ENCODE data around the gene KLK5. TPM values are rescaled to one million over a fixed set of nuclear protein-coding genes. Genes with fewer than 3 reads are reported as not detected.

The KLK5 gene
- total RNA-seq, 1 donor from 2014 or later: not detected

- Histone ChIP-seq H3K36me3 (no peaks in the 10 kb centered on the region), H3K4me3 (no peak within 1 kb of the TSS), H3K79me2 (ENCODE audit: low read depth) (no peaks in the 10 kb centered on the region), H3K9ac (no peak within 1 kb of the TSS), H3K27me3 (peaks cover 94% of the 10 kb centered on the region), H3K4me2 (no peak within 1 kb of the TSS), H4K20me1 (ENCODE audit: low read depth) (no peaks in the 10 kb centered on the region), H3K27ac (no peak within 1 kb of the TSS), H2AFZ (replicated peaks) (no peak within 1 kb of the TSS), H3K9me3 (ENCODE audit: low read depth) (no peaks in the 10 kb centered on the region), H3F3A (ENCODE audit: low read depth) (no peaks in the 10 kb centered on the region), H3K4me1 (no peaks in the 10 kb centered on the region)
- H3K4me1 Mint-ChIP-seq: no peaks in the 10 kb centered on the region
- no peak for DNase-seq (ENCODE audit: low spot score)
- peak within 1 kb of the TSS; percentile 28 for H3K4me3 Mint-ChIP-seq
- no peak for TF ChIP-seq EZH2 (IDR thresholded peaks at IDR 0.05)
- no peak for TF ChIP-seq EZH2phosphoT487 (IDR thresholded peaks at IDR 0.05)
- TF ChIP-seq CTCF (IDR thresholded peaks at IDR 0.05): no peak
- no peaks in the 10 kb centered on the region for H3K9me3 Mint-ChIP-seq
- H3K27me3 Mint-ChIP-seq (ENCODE audit: insufficient read depth, low read depth): peaks cover 31% of the 10 kb centered on the region
- no peaks in the 10 kb centered on the region for H3K36me3 Mint-ChIP-seq
- no peak within 1 kb of the TSS for H3K27ac Mint-ChIP-seq
These were observed 41.4 kb downstream of the KLK5 start, which contains the start of gene KLK4 for GRCh38 chr19:50911206-50912101. Gene KLK4 (minus strand): TSS chr19:50911395. CDS start chr19:50910738, 657 bp downstream.

- Histone ChIP-seq H3K27me3 (peaks cover 87% of the 10 kb centered on the region), H3K79me2 (ENCODE audit: low read depth) (no peaks in the 10 kb centered on the region), H3K4me2 (no peak overlapping the region), H3K4me3 (no peak overlapping the region), H3K4me1 (no peaks in the 10 kb centered on the region), H3K9ac (no peak overlapping the region), H3K36me3 (no peaks in the 10 kb centered on the region), H4K20me1 (ENCODE audit: low read depth) (no peaks in the 10 kb centered on the region), H3K27ac (no peak overlapping the region), H2AFZ (replicated peaks) (no peak overlapping the region), H3K9me3 (ENCODE audit: low read depth) (no peaks in the 10 kb centered on the region), H3F3A (ENCODE audit: low read depth) (no peaks in the 10 kb centered on the region)
- no peak overlapping the region for H3K27ac Mint-ChIP-seq
- no peaks in the 10 kb centered on the region for H3K4me1 Mint-ChIP-seq
- no peaks in the 10 kb centered on the region for H3K9me3 Mint-ChIP-seq
- DNase-seq (ENCODE audit: low spot score): no peak
- H3K36me3 Mint-ChIP-seq: no peaks in the 10 kb centered on the region
- no peak for TF ChIP-seq CTCF (IDR thresholded peaks at IDR 0.05)
- no peak for TF ChIP-seq EZH2phosphoT487 (IDR thresholded peaks at IDR 0.05)
- TF ChIP-seq EZH2 (IDR thresholded peaks at IDR 0.05): no peak
- no peak overlapping the region for H3K4me3 Mint-ChIP-seq
- peaks cover 28% of the 10 kb centered on the region for H3K27me3 Mint-ChIP-seq (ENCODE audit: insufficient read depth, low read depth)
These were observed 42.1 kb downstream of the KLK5 start for GRCh38 chr19:50910722-50911121.

- peak overlapping the region; percentile 76 for H3K4me2 ChIP-seq
These were observed 43.4 kb downstream of the KLK5 start for GRCh38 chr19:50909240-50910070.

More at GRCh38 chr19:50909240-50910070, 43.4 kb downstream of the KLK5 start:
- no peak overlapping the region for H3K27ac ChIP-seq
- peak overlapping the region; percentile 46 for H3K4me3 ChIP-seq
- peak overlapping the region; percentile 73 for H3K4me3 Mint-ChIP-seq
- no peaks in the 10 kb centered on the region for H3F3A ChIP-seq (ENCODE audit: low read depth)
- no peaks in the 10 kb centered on the region for H3K9me3 Mint-ChIP-seq
- no peaks in the 10 kb centered on the region for H3K4me1 Mint-ChIP-seq
- H3K27ac Mint-ChIP-seq: no peak overlapping the region
- H3K36me3 ChIP-seq: no peaks in the 10 kb centered on the region
- H3K79me2 ChIP-seq (ENCODE audit: low read depth): no peaks in the 10 kb centered on the region
- H4K20me1 ChIP-seq (ENCODE audit: low read depth): no peaks in the 10 kb centered on the region
- no peaks in the 10 kb centered on the region for H3K36me3 Mint-ChIP-seq
- no peaks in the 10 kb centered on the region for H3K4me1 ChIP-seq
- peak; percentile 96 for DNase-seq (ENCODE audit: low spot score)
- H3K9me3 ChIP-seq (ENCODE audit: low read depth): no peaks in the 10 kb centered on the region
- peak overlapping the region; percentile 85 for H2AFZ ChIP-seq (replicated peaks)
- TF ChIP-seq EZH2phosphoT487 (IDR thresholded peaks at IDR 0.05) (no peak), EZH2 (IDR thresholded peaks at IDR 0.05) (no peak), CTCF (IDR thresholded peaks at IDR 0.05) (no peak)
- H3K27me3 Mint-ChIP-seq (ENCODE audit: insufficient read depth, low read depth): peaks cover 28% of the 10 kb centered on the region
- H3K9ac ChIP-seq: no peak overlapping the region
- H3K27me3 ChIP-seq: peaks cover 81% of the 10 kb centered on the region
